HCT116 (cell line): ENCODE results near the gene LLGL2. TPM values are rescaled to one million over a fixed set of nuclear protein-coding genes. Genes with fewer than 3 reads are reported as not detected.

Source experiments
- ATAC-seq: fragments of 200-7000 bp; cut with Tn5 transposase; 2 replicates; pipeline ENCODE4 v1.9.1; 2020; ENCODE audit warnings: mild to moderate bottlenecking, moderate library complexity
- BruUV-seq: library from RNA; stranded (reverse); fragments of 400-500 nt; replicated peaks from 2 replicates; lab custom pipeline; 2021; lab: Mats Ljungman, UMichigan
- CTCF ChIA-PET: fragments of 300-600 bp; sonication (Branson Sonifier 250); formaldehyde crosslinking; loops from one replicate; lab custom pipeline; 2021; ENCODE audit warnings: antibody characterized with exemption; lab: Charles Lee
- POLR2A ChIA-PET: fragments of 300-600, 350-600 bp; sonication (Branson Sonifier 250); formaldehyde crosslinking; loops from one replicate; lab custom pipeline; 2021; ENCODE audit warnings: antibody characterized with exemption; lab: Charles Lee
- RAD21 ChIA-PET, 2 experiments: fragments of 300-600 bp; sonication (Branson Sonifier 250); formaldehyde crosslinking; loops; one replicate each; lab custom pipeline; 2023; ENCODE audit warnings: low total read pairs in 2 of 2; ENCODE audit not compliant: uncharacterized antibody in 2 of 2, unreplicated experiment in 2 of 2, low non-redundant PET in 1 of 2; lab: Charles Lee
- DNase-seq: peaks from one replicate; pipeline ENCODE4 v3.0.0-alpha.2; 2010; ENCODE audit warnings: low read depth, low spot score
- H2AFZ ChIP-seq: fragments of 200-600 bp; shearing (Covaris generic), sonication (generic); 2 replicates; pipeline ENCODE4 v1.6.1; 2017; ENCODE audit warnings: low read depth, mixed run types, mixed read lengths, antibody characterized with exemption, low read length; ENCODE audit not compliant: poor library complexity, severe bottlenecking
- H3K27ac ChIP-seq: 2 replicates; pipeline ENCODE4 v1.5.1; 2012; ENCODE audit warnings: low read depth, low read length
- H3K27me3 ChIP-seq: fragments of 200-600 bp; sonication (generic); 2 replicates; pipeline ENCODE4 v1.6.1; 2016; ENCODE audit warnings: mixed run types, low read length, mixed read lengths; ENCODE audit not compliant: insufficient read depth
- H3K36me3 ChIP-seq, 2 experiments: fragments of 200-500 bp in 1 of 2; fragments of 200-600 bp in 1 of 2; sonication (Bioruptor generic) in 1 of 2; sonication (generic) in 1 of 2; 2 replicates each; pipeline versions ENCODE4 v1.5.1 to v1.6.1; 2014 to 2016; ENCODE audit warnings: low read length in 2 of 2, inconsistent platforms in 1 of 2, mixed read lengths in 1 of 2, mixed run types in 1 of 2; ENCODE audit not compliant: insufficient read depth in 2 of 2, control insufficient read depth in 1 of 2
- H3K4me1 ChIP-seq, 2 experiments: fragments of 200-600 bp in 1 of 2; sonication (generic) in 1 of 2; 2 replicates each; pipeline versions ENCODE4 v1.5.1 to v1.6.1; 2012 to 2017; ENCODE audit warnings: low read length in 2 of 2, inconsistent platforms in 1 of 2, mild to moderate bottlenecking in 1 of 2, mixed read lengths in 1 of 2, mixed run types in 1 of 2, moderate library complexity in 1 of 2; ENCODE audit not compliant: insufficient read depth in 2 of 2, control insufficient read depth in 1 of 2
- H3K4me2 ChIP-seq: fragments of 200-600 bp; sonication (generic); 2 replicates; pipeline ENCODE4 v1.6.1; 2017; ENCODE audit warnings: mixed run types, low read length, mixed read lengths
- H3K4me3 ChIP-seq, 2 experiments: fragments of 200-600 bp in 1 of 2; sonication (generic) in 1 of 2; replicated peaks in 1 of 2; 2 replicates each; pipeline ENCODE4 v1.5.1; 2011 to 2016; ENCODE audit warnings: low read length in 2 of 2, control low read depth in 1 of 2, low read depth in 1 of 2, mild to moderate bottlenecking in 1 of 2, mixed read lengths in 1 of 2, mixed run types in 1 of 2
- H3K79me2 ChIP-seq: fragments of 200-600 bp; sonication (generic); 2 replicates; pipeline ENCODE4 v1.6.1; 2017; ENCODE audit warnings: mild to moderate bottlenecking, mixed run types, low read length, moderate library complexity, mixed read lengths; ENCODE audit not compliant: insufficient read depth
- H3K9ac ChIP-seq: fragments of 200-600 bp; sonication (generic); 2 replicates; pipeline ENCODE4 v1.6.1; 2016; ENCODE audit warnings: low read length, mixed read lengths
- H3K9me2 ChIP-seq: fragments of 200-600 bp; sonication (generic), shearing (Covaris generic); 2 replicates; pipeline ENCODE4 v1.6.1; 2017; ENCODE audit warnings: mixed run types, mild to moderate bottlenecking, moderate library complexity; ENCODE audit not compliant: insufficient read depth
- H3K9me3 ChIP-seq, 2 experiments: fragments of 200-500 bp in 1 of 2; fragments of 200-600 bp in 1 of 2; sonication (Bioruptor generic) in 1 of 2; sonication (generic) in 1 of 2; 2 replicates each; pipeline ENCODE4 v1.6.1; 2014 to 2017; ENCODE audit warnings: low read length in 2 of 2, mixed read lengths in 2 of 2, inconsistent platforms in 1 of 2, low read depth in 1 of 2, mild to moderate bottlenecking in 1 of 2, mixed run types in 1 of 2, moderate library complexity in 1 of 2; ENCODE audit not compliant: control insufficient read depth in 1 of 2, insufficient read depth in 1 of 2
- H4K20me1 ChIP-seq: fragments of 200-600 bp; sonication (generic), shearing (Covaris generic); 2 replicates; pipeline ENCODE4 v1.6.1; 2017; ENCODE audit warnings: mixed run types, mild to moderate bottlenecking, moderate library complexity; ENCODE audit not compliant: insufficient read depth
- ATF3 ChIP-seq: IDR thresholded peaks from 2 replicates; pipeline ENCODE4 v1.6.1; 2012
- CBX3 ChIP-seq: IDR thresholded peaks from 2 replicates; pipeline ENCODE4 v1.6.1; 2012; ENCODE audit warnings: low read depth
- CEBPB ChIP-seq: IDR thresholded peaks from 2 replicates; pipeline ENCODE4 v1.6.1; 2012; ENCODE audit warnings: low read depth
- EGR1 ChIP-seq: IDR thresholded peaks from 2 replicates; pipeline ENCODE4 v1.6.1; 2012; ENCODE audit warnings: low read depth
- ELF1 ChIP-seq: IDR thresholded peaks from 2 replicates; pipeline ENCODE4 v1.6.1; 2012; ENCODE audit warnings: low read depth, borderline replicate concordance
- EZH2 ChIP-seq: fragments of 200-600 bp; sonication (generic); IDR thresholded peaks from 2 replicates; pipeline ENCODE4 v1.6.1; 2017; ENCODE audit warnings: antibody characterized with exemption, mixed run types
- EZH2phosphoT487 ChIP-seq: fragments of 200-600 bp; IDR thresholded peaks from 2 replicates; pipeline ENCODE4 v1.6.1; 2018; ENCODE audit warnings: antibody characterized with exemption, borderline replicate concordance
- FOSL1 ChIP-seq: IDR thresholded peaks from 2 replicates; pipeline ENCODE4 v1.6.1; 2012; ENCODE audit warnings: low read depth
- JUND ChIP-seq: IDR thresholded peaks from 2 replicates; pipeline ENCODE4 v1.6.1; 2012
- MAX ChIP-seq: IDR thresholded peaks from 2 replicates; pipeline ENCODE4 v1.6.1; 2012
- POLR2A ChIP-seq: IDR thresholded peaks from 2 replicates; pipeline ENCODE4 v1.7.0; 2011; ENCODE audit warnings: borderline replicate concordance; ENCODE audit not compliant: insufficient read depth, insufficient read length; ENCODE audit errors: extremely low read depth
- POLR2AphosphoS5 ChIP-seq: IDR thresholded peaks from 2 replicates; pipeline ENCODE4 v1.6.1; 2011; ENCODE audit warnings: mild to moderate bottlenecking, low read depth, low read length, moderate library complexity
- RAD21 ChIP-seq: IDR thresholded peaks from 2 replicates; pipeline ENCODE4 v1.6.1; 2012; ENCODE audit warnings: low read depth, mild to moderate bottlenecking
- REST ChIP-seq: IDR thresholded peaks from 2 replicates; pipeline ENCODE4 v1.6.1; 2012; ENCODE audit warnings: low read depth
- SP1 ChIP-seq: IDR thresholded peaks from 2 replicates; pipeline ENCODE4 v1.6.1; 2012; ENCODE audit warnings: low read depth
- TCF7L2 ChIP-seq: IDR thresholded peaks from 2 replicates; pipeline ENCODE4 v1.7.0; 2011; ENCODE audit warnings: borderline replicate concordance, inconsistent platforms; ENCODE audit not compliant: insufficient read depth, insufficient read length; ENCODE audit errors: extremely low read depth
- YY1 ChIP-seq: IDR thresholded peaks from 2 replicates; pipeline ENCODE4 v1.6.1; 2011; ENCODE audit warnings: low read length, low read depth, moderate library complexity, mild to moderate bottlenecking; ENCODE audit not compliant: insufficient replicate concordance; ENCODE audit errors: extremely low read depth
- ZBTB33 ChIP-seq: IDR thresholded peaks from 2 replicates; pipeline ENCODE4 v1.6.1; 2011; ENCODE audit warnings: mild to moderate bottlenecking, low read length, moderate library complexity; ENCODE audit not compliant: insufficient replicate concordance; ENCODE audit errors: extremely low read depth
- intact Hi-C: fragments of 100-400 bp; cut with micrococcal nuclease; formaldehyde crosslinking; loops from 2 replicates; pipeline ENCODE4 v1.10.0; 2022
- total RNA-seq: library from RNA; stranded (reverse); gene quantifications from one replicate; pipeline ENCODE4 v1.2.1, GENCODE V29; 2021; ENCODE audit not compliant: unreplicated experiment

The LLGL2 gene
- total RNA-seq, 1 experiment from 2014 or later: 209 TPM

- TF ChIP-seq REST (no peak), RAD21 (no peak), TCF7L2 (no peak), ELF1 (no peak), EZH2phosphoT487 (no peak), ZBTB33 (no peak)
These were observed 21.6 kb downstream of the LLGL2 start (continued) for GRCh38 chr17:75547091-75547490.

- no peaks in the 10 kb centered on the region for H3K9me3 ChIP-seq
- CTCF ChIA-PET: interaction anchor here (1.5 to 1.6 kb wide), 3 partner anchors 24 to 52 kb away, joined by 8 to 11 read pairs (median 9); partner anchors contain the start of genes LLGL2 and TSEN54
- TF ChIP-seq ATF3 (no peak), CEBPB (no peak), EGR1 (no peak), SP1 (no peak), POLR2A (no peak), EZH2phosphoT487 (no peak), YY1 (no peak), ELF1 (no peak), FOSL1 (no peak), MAX (no peak), JUND (no peak), POLR2AphosphoS5 (no peak), TCF7L2 (no peak), CBX3 (no peak), EZH2 (no peak)
These were observed 23.3 kb downstream of the LLGL2 start for GRCh38 chr17:75548813-75549212.

More at GRCh38 chr17:75548813-75549212, 23.3 kb downstream of the LLGL2 start:
- Histone ChIP-seq H3K27ac (peak overlapping the region; percentile 95), H3K9me2 (no peaks in the 10 kb centered on the region), H3K4me3 (peak overlapping the region; percentile 50 to 58), H3K9ac (peak overlapping the region; percentile 69), H4K20me1 (no peaks in the 10 kb centered on the region), H2AFZ (no peak overlapping the region), H3K36me3 (no peaks in the 10 kb centered on the region; a peak in 1 of 4 replicates), H3K27me3 (no peaks in the 10 kb centered on the region), H3K79me2 (peaks cover 23% of the 10 kb centered on the region), H3K4me2 (peak overlapping the region; percentile 93), H3K4me1 (peaks cover 33 to 39% of the 10 kb centered on the region in 2 experiments)
- BruUV-seq: no TSS peak
- ChIA-PET POLR2A (interaction anchor here (1.0 to 1.4 kb wide), 4 partner anchors 9 to 33 kb away, joined by 3 to 5 read pairs (median 4); partner anchors contain the start of genes LLGL2 and TSEN54), RAD21 (interaction anchor here (0.7 to 1.4 kb wide), 4 partner anchors 22 to 32 kb away, joined by 3 to 10 read pairs (median 4); partner anchors contain the start of genes LLGL2 (in 1 of the 2) and TSEN54 (in 1 of the 2))
- intact Hi-C loops: no loop called here
- DNase-seq: no peak
- ATAC-seq: peak; percentile 25
